Transverse colon (tissue), 4 donors: ENCODE measurements around the gene STBD1.

Experiments
- EP300 ChIP-seq: sonication (generic); formaldehyde crosslinking; IDR thresholded peaks from one replicate; pipeline ENCODE4 v1.6.1; 2017; ENCODE audit warnings: antibody characterized with exemption, low read depth
- POLR2A ChIP-seq: fragments of 450-650 bp; IDR thresholded peaks from one replicate; pipeline ENCODE4 v1.6.1; 2016; ENCODE audit warnings: antibody characterized with exemption, mild to moderate bottlenecking, moderate library complexity
- POLR2AphosphoS5 ChIP-seq, 3 donors: sonication (generic); formaldehyde crosslinking; IDR thresholded peaks; one replicate each; pipeline ENCODE4 v1.6.1; 2016; ENCODE audit warnings: antibody characterized with exemption in 3 of 3
- TF ChIP-seq, protein P1 (sequence below), 5 experiments: fragments of 200-600 bp in 3 of 5; fragments of 450-650 bp in 2 of 5; sonication (generic) in 3 of 5; IDR thresholded peaks; 1 replicate in 2 of 5; 2 replicates in 3 of 5; pipeline ENCODE4 v1.5.1; 2016 to 2017; ENCODE audit warnings: antibody characterized with exemption in 5 of 5, inconsistent platforms in 3 of 5, mild to moderate bottlenecking in 2 of 5, moderate library complexity in 1 of 5

GRCh38 chr4:76260571-76260970 is 46.0 kb upstream of the STBD1 start:
- TF ChIP-seq, protein P1, sequence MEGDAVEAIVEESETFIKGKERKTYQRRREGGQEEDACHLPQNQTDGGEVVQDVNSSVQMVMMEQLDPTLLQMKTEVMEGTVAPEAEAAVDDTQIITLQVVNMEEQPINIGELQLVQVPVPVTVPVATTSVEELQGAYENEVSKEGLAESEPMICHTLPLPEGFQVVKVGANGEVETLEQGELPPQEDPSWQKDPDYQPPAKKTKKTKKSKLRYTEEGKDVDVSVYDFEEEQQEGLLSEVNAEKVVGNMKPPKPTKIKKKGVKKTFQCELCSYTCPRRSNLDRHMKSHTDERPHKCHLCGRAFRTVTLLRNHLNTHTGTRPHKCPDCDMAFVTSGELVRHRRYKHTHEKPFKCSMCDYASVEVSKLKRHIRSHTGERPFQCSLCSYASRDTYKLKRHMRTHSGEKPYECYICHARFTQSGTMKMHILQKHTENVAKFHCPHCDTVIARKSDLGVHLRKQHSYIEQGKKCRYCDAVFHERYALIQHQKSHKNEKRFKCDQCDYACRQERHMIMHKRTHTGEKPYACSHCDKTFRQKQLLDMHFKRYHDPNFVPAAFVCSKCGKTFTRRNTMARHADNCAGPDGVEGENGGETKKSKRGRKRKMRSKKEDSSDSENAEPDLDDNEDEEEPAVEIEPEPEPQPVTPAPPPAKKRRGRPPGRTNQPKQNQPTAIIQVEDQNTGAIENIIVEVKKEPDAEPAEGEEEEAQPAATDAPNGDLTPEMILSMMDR (IDR thresholded peaks at IDR 0.05): no peak
- TF ChIP-seq POLR2A (no peak), POLR2AphosphoS5 (IDR thresholded peaks at IDR 0.05) (no peak), EP300 (no peak)
